GM03348 (cell line): ENCODE data around the gene XIRP1.

ENCODE experiments used
- DNase-seq: peaks from one replicate; pipeline ENCODE4 v3.0.0; 2012; ENCODE audit warnings: low spot score

XIRP1 gene

DNA sequence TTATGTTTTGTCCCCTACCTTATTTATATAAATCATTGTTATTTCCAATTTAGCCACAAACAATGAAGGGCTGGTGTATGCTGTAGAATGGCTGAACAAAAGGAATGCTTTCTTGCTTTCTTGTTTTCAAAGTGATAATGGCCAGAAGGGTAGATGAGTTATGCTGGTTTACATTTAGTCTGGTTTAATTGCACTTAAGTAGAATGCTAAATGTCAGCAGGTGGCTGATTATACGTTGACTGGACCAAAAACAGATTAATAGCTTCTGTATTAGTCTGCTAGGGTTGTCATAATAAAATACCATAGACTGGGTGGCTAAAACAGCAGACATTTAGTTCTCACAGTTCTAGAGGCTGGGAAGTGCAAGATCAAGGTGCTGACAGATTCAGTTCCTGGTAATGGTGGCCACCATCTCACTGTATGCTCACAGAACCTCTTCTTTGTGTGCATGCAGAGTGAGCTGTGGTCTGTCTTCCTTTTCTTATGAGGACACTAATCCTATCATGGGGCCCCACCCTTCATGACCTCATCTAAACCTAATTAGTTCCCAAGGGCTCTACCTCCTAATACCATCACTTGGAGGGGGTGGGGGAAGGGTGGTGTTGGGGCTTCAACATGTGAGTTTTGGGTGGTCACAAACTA, 17.1 kb upstream of the XIRP1 start:
- DNase-seq: no peak

- peak; percentile 81 for DNase-seq
Observed at GRCh38 chr3:39208463-39209055, 16.2 kb upstream of the XIRP1 start.

GRCh38 chr3:39207361-39208186, 15.2 kb upstream of the XIRP1 start:
- DNase-seq: no peak

GRCh38 chr3:39205919-39206516, 13.6 kb upstream of the XIRP1 start:
- DNase-seq: no peak

DNA sequence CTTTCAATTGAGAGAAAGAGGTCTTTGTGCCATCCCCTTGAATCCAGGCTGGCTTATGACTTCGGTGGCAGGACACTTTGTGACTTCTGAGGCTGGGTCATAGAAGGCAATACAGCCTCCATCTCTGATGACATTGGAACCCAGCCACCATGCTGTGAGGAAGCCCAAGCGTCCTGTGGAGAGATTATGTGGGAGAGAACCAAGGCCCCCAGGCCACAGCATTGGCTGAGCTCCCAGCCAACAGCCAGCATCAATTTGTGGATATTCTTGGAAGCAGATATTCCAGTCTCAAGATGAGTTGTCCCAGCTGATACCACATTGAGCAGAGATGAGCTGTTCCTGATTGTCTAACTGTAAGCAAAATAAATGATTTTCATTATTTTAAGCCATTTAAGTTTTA, 12.7 kb upstream of the XIRP1 start:
- DNase-seq: no peak

- DNase-seq: no peak
Observed at GRCh38 chr3:39203860-39204259, 11.5 kb upstream of the XIRP1 start.

GRCh38 chr3:39203402-39203801, 11.0 kb upstream of the XIRP1 start:
- DNase-seq: no peak

GRCh38 chr3:39202094-39202493, 9.7 kb upstream of the XIRP1 start:
- no peak for DNase-seq

DNA sequence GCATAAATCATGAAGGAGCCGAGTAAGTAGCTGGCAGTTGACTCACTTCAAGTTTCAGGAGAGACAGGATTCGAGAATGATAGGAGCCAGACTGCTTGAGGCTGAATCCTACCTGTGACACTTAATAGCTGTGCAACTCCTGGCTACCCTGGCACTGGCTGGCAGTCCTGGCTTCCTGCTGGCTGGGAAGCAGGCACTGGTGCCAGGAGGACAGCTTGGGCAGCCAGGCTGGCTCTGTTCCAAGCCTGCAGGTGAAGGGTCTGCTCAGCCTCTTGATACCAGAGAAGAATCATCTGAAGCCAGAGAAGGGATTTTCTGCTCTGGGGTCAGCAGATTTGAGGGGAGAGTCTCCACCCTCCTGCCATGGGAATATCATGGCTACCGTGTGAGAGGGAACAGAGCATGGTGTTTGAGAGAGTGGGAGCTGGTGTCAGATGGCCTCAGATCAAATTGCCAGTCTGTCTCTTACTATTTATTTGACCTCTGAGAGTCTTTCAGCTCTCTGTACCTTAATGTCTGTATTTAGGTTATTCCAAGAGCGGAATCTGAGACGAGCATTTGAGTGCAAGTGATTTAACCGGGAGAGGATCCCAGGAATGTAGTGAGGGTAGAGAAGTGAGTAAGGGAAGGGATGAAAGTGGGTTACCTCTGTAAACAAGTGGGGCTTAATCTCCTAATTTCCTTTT, 4.4 kb upstream of the XIRP1 start:
- DNase-seq: no peak

GRCh38 chr3:39196034-39196433, 3.6 kb upstream of the XIRP1 start:
- DNase-seq: no peak

GRCh38 chr3:39193391-39193790, 996 bp upstream of the XIRP1 start:
- DNase-seq: peak; percentile 68

- no peak for DNase-seq
Observed at GRCh38 chr3:39191773-39192172, 622 bp downstream of the XIRP1 start.

- peak; percentile 39 for DNase-seq
Observed at GRCh38 chr3:39191111-39191510, 1.3 kb downstream of the XIRP1 start.

DNA sequence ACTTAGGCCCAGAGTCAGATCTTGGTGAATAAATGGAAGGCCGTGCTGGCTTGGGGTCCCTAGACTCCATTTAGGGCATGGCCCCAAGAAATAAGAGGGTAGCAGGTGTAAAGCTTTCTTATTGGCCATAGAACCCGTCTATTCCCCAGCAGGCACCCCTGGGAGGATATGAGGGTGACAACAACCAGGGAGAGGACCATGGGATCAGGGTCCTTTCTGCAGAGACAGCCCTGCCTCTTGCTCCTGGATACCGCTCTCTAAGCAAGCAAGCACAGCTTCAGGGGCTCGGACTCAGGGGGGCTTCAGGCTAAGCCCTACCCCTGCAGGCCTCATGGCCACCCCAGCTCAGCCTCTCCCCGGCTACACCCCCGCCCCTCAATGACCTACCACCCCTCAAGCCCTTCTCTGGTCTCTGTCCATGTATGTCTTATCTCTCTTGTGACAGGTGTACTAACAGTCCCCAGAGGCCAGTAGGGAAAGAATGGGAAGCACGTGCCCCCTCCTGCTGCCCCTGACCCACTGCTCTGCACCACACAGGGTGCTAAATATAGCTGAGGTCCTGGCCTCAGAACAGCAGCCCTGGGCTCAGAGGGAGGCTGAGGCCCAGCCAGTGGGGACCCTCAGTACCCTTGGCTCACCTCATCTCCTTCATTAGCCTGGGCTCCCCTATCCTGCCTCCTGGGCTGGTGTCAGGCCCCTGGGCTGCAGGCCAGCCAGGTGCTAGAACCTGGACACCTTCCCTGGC, 1.9 kb downstream of the XIRP1 start:
- no peak for DNase-seq

DNA sequence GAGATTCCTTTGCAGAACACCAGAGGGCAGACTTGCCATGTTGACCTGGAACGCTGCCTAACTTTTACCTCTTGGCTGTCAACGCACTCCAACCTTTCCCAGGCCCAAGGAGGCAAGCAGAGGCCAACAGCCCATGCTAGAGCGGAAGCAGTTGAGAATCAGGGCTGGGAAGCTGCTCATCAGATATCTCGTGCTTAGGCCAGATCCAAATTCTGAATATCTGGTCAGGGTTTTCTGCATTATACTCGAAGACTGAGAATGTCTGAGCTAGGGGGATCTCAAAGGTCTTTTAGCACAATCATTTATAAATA, 2.5 kb downstream of the XIRP1 start:
- peak; percentile 83 for DNase-seq

GRCh38 chr3:39189150-39189958, 3.0 kb downstream of the XIRP1 start:
- DNase-seq: no peak

- DNase-seq: no peak
Observed at GRCh38 chr3:39188271-39189149, 3.9 kb downstream of the XIRP1 start.

- DNase-seq: no peak
Observed at GRCh38 chr3:39187372-39188155, 4.8 kb downstream of the XIRP1 start.

DNA sequence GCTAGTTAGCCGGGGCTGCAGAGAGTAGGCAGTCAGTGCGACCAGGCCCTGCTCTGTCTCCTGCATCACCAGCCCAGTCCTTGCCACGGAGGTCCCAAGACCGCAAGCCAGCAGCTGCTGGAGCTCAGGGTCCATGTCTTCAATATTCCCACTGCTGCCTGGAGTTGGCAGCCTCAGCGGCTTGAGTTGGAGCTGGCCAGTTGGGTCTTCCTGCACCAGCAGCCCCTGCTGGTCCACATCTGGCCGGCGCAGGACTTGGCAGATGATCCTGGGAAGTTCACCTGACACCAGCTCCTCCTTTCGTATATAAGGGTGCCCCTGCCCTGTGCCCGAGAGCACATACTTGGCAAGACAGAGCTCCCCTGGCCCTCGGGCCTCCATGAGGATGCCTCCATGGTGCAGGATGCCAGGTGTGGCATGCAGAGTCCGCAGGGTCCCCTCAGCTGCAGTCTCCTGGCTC, 5.7 kb downstream of the XIRP1 start:
- DNase-seq: no peak
